GM19023 (cell line): ENCODE measurements around the gene CTCFL.
"Not testable (repeated sequence)": the region's sequence is repeated elsewhere in the genome, so short reads cannot be mapped to it uniquely, and the experiment has no call there.

Source experiments
- ATAC-seq: cut with Tn5 transposase; IDR thresholded peaks from one replicate; pipeline ENCODE4 v1.9.1; 2021; ENCODE audit warnings: mild to moderate bottlenecking, moderate library complexity; ENCODE audit not compliant: unreplicated experiment

Gene CTCFL

DNA sequence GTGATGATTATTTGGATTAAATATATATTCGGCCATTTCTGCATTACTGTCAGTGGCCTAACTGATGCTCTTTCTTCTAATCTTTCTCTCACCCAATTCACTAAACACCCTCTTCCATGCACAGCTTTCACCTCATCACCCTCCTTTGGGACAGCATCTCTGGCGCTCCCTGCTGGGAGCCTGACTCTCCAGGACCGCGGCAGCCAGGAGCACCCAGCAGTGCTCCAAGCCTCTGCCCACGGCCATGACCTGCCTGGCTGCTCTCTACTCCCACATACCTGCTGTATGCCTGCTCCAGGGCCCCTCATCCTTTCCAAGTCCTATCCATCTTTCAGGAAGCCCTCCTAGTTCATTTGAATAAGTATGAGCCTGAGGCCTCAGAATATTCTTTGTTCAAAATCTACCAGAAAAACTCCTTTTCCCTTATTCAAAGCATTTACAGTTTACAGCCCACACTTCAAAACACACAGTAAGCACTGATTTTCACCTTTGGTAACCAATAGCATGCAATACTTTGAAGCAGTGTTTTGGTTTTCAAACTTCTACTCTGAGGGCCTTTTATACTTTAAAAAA, 15.2 kb downstream of the CTCFL start:
- ATAC-seq: no peak

DNA sequence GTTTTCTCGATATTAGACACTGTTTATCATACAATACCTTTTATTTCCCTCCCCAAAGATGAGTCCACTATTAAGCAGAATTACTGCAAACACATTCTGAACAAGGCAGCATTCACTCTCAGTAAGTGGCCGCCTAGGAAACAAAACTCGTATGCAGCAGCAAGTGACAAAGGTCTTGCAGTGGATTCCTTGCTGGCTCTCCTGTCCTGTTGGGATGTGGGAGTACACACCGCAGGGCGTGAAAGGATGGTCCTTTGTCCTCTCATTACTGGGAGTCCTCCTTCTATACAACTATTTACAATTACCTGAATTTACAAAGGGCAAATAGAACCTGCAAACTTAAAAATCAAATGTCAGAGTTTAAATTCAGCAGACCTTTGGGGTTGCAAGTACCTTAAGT, 16.1 kb downstream of the CTCFL start:
- no peak for ATAC-seq

DNA sequence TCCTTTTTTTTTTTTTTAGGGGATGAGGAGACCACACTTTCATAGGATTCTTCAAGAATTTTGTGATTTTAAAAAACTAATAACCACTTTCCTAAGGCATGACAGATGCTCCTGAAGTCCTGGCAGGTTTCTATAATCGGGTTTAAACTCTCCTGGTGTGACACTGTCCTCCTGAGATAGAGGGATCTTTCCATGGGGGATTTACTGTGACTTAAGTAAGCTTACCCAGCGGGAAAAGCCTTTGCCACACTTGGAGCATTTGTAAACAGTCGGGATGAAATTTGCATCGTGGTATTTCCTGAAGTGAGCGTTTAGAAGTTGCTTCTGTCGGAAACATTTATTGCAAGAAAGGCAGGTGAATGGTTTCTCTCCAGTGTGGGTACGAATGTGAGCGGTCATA, 16.6 kb downstream of the CTCFL start:
- ATAC-seq: no peak

DNA sequence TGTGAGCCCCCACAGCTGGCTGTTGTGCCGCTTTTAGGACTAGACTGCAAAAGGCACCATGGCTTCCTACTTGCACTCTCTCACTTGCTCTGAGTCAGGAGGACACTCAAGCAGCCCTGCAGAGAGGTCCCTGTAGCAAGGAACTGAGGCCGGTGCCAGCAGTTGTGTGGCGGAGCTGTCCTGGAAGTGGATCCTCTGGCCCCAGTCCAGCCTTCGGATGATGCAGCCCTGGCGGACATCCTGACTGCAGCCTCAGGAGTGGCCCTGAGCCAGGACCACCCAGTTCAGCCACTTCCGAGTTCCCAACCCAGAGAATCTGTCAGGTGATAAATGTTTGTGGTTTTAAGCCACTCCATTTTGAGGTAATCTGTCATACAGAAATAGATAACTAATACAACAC, 17.5 kb downstream of the CTCFL start:
- ATAC-seq: no peak

DNA sequence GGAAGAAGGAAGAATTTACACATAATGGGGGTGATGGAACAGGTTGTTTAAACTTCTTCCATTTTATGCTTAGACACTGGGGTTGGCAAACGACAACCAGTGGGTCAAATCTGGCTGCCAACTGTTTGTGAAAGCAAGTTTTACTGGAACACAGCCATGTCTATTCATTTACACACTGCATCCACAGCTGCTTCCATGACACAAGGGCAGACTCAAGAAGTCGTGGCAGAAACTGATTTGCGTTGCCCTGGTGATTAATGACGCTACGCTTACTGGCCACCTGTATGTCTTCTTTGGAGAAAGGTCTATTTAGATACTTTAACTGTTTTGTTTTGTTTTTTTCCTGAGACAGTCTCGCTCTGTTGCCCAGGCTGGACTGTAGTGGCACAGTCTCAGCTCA, 19.0 kb downstream of the CTCFL start:
- ATAC-seq: no peak

DNA sequence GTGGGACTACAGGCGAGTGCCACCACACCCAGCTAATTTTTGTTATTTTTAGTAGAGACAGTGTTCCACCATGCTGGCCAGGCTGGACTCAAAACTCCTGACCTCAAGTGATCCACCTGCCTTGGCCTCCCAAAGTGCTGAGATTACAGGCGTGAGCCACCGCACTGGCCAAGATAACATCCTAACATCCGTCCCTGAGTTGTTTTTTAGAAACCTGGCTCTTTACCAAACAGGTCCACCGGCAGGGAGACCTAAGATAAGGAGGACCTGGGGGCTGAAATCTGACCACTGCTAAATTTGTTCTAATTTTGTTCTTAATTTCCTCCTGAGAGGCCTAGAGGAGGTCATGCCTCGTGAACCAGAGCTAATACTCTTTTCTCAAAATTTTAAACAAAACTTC, 20.5 kb downstream of the CTCFL start:
- ATAC-seq: no peak

DNA sequence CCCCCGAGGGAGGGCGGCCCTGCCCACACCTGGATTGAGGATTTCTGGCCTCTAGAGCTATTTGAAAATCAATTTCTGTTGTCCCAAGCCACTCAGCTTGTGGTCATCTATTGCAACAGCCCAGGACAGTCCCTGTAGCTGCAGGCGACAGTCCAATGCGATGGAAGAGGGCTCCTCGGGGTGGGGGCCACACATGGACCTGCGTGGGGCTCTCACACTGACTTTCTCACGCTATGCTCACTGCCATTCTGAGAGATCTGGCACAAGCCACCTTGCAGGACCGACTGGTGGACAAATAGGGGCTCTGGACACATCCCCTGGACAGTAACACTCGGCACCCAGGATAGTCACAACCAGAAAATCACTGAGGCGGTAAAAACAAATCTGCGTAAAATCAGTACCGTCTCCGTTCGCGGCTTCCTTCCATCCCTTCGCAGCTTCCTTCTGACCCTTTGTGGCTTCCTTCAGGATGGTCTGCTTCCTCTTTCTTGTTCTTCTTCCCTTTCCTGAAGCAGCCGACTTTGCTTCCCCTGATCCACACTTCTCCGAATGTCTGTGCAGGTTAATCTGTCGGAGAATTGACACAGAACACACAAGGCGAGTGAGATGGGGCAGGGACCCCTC, 21.8 kb downstream of the CTCFL start:
- no peak for ATAC-seq

DNA sequence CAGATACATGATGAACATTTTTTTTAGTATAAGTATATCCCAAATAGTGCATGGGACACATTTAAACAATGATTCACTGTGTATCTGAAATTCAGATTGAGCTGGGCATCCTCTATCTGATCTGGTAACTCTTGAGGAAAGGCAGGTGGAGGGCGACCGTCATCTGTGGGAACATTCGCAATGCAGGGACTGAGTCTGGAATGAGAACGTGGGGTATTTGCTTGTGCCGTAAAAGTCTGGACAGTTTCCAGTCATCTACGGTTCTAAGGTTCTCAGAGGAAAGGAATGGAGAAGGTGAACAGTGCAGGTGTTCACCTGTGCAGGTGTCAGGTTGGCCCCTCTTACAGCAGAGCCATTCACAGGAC, 22.6 kb downstream of the CTCFL start:
- ATAC-seq: no peak

DNA sequence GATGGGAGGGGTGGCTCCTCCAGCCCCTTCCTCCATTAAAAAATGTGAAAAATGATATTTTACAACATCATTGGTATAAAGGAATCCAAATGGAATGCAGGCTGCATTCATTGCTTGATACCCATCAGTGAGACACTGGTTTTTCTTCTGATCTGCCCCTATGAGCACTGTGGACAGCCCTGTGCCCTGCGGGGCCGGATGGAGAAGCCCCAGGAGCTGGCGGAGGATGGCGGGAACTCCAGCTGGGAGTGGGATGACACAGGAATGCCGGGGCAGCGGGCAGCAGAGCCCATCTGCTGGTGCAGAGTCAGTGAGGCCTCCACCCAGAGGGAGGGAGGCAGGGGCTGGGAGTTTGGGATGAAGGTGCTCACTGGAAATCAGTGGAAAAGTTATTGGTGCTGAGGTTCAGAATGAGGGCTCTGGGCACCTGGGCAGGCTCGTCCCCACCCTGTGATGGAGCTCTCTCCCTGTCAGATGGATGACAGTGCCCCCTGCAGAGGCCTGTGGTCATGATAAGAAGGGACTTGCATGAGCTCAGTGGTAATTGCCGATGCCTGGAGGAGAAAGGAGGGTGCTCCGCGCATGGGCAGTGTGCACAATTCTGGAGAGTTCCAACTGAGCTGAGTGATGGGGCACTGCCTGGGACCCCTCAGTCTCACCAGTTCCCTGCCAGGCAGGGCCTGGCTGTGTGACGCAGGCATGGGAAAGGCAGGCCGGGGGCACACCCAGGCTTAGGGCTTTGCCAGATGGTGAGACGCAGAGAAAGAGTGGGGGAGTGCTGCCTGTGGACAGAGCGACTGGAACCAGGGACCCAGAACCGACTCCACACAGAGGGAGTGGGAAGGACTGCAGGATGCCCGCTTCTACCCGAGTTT, 23.2 kb downstream of the CTCFL start:
- no peak for ATAC-seq

DNA sequence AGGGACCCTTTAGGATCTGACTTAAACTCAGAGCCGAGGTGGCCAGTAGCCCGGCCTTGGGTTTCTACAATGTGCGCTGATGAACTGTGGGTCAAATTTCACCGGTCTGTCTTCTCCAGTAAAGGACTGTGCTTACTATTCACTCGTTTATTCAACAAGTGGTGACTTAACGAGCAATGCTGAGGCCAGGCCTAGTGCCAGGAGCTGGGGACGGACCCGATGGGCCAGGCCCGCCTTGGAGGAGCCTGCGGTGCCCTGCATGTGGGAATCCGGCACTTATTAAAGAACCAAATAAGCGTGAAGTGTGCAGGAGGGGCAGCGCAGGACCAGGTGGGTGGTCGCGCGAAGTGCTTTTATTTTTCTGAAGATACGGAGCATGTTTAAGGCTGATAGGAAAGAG, 24.0 kb downstream of the CTCFL start:
- no peak for ATAC-seq

DNA sequence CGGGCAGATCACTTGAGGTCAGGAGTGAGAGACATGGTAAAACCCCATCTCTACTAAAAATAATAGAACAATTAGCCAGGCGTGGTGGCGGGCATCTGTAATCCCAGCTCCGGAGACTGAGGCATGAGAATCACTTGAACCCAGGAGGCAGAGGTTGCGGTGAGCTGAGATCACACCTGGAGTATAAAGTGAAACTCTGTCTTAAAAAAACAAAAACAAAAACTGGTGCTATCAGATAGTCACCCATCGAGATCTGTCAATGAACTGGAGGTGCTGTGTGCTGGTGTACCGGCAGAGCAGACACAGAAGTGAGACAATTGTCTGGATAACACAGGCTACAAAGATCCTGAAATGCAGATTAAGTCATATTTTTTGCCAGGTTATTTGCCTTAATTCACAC, 24.7 kb downstream of the CTCFL start:
- no peak for ATAC-seq

DNA sequence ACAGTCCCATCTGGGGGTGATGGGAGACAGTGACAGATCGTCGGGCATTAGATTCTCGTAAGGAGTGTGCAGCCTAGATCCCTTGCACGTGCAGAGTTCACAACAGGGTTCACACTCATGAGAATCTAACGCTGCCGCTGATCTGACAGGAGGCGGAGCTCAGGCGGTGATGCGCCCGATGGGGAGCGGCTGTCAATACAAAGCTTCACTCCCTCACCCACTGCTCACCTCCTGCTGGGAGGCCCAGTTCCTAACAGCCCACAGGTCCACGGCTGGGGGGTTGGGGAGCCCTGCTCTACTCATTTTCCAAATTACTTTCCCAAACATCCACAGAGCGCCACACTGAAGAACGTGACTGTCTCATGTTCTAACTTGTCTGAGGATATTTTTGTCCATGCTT, 25.3 kb downstream of the CTCFL start:
- ATAC-seq: no peak

DNA sequence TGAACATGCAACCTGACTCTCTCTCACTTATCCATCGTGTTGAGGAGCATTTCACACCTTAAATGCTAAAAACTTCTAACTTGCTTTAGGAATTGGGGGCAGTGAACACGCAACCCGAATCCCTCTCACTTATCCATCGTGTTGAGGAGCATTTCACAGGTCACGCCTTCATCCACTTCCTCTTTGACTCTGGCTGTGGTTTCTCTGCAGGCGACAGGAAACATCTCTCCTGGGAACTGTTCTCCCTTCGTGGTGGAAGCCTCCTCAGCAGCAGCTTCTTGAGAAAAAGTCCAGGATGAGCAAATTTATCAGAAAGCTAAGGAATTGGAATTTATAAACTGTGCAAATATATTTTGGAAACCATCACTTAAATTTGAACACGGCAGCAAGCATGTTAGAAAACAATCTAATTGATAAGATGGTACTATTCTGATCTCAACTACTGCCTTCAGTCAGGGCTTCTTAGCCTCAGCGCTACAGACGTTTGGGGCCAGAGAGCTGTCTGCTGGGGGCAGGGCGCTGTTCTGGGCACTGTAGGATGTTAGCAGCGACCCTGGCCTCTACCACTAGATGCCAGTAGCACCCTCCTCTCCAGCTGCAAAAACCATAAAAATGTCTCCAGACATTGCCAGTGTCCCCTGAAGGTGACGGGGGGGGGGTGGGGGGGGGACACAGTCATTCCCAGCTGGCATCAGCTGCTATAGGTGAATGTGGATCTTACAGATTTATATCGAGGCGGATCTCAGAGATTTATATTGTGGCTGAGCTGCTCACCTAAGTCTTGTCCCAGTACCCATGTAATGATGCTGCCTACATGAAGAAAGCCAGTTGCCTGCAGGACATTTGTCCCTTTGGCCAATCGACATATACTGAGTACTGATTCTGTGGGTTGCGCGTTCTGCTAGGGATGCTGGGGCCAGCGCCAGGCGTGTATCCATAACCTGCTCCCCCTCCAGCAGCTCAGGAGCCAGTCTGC, 26.2 kb downstream of the CTCFL start:
- ATAC-seq: no peak

DNA sequence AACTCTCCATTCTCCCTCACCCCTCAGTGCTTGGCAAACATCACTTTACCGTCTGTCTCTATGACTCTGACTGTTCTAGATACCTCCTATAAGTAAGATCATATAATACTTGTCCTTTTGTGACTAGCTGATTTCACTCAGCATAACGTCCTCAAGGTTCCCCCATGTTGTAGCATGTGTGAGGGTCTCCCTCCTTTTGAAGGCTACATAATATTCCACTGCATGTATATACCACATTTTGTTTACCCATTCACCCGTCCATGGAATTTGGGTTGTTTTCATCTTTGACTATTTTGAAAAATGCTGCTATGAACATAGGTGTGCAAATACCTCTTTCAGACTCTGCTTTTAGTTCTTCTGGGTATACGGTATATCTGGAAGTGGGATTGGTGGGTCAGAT, 28.3 kb downstream of the CTCFL start:
- ATAC-seq: no peak

DNA sequence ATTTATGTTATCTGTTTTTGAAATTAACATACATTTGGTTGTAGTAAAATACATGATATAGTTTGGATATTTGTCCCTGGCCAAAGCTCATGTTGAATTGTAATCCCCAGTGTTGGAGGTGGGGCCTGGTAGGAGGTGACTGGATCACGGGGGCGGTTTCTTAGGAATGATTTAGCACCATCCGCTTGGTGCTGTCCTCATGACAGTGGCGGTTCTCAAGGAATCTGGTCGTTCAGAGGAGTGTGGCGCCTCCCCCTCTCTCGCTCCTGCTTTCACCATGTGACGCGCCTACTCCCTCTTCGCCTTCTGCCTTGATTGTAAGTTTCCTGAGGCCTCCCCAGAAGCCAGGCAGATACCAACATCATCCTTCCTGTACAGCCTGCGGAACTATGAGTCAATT, 29.0 kb downstream of the CTCFL start:
- ATAC-seq: no peak

DNA sequence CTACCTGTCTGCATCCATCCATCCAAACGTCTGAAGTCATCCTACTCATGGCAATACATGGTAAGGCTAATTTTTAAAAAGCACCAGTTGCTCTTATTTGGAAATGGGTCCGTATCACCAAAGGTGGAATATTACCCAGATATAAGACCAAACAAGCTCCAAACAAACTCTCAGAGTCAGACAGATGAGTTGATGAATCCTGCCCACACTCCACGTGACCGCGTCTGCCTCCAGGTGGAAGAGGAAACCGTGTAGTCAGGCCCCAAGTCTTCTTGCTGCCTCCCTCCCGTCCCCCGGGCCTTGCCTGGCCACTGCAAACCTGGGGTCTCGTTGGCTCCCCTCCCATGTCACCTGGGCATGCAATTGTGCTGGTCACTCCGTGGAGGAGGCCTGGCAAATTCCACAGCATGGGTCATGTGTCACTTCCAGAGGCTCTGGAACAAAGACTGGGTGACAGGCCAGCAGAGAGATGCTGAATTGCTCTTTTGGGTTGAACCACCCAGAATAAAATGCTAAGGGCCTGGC, 31.8 kb downstream of the CTCFL start:
- ATAC-seq: no peak

DNA sequence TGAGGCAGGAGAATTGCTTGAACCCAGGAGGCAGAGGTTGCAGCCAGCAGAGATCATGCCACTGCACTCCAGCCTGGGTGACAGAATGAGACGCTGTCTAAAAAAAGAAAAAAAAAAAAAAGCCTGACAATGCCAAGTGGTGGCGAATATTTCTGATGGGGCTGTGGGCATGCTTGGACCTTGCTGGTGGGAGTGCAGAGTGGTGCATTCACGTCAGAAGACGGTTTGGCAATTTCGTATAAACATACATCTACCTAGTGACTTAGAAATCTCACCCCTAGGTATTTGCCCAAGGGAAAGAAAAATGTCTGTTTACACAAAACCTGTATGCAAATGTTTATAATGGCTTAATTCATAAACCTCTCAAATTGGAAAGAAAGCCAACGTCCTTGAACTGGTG, 33.6 kb downstream of the CTCFL start:
- ATAC-seq: no peak

DNA sequence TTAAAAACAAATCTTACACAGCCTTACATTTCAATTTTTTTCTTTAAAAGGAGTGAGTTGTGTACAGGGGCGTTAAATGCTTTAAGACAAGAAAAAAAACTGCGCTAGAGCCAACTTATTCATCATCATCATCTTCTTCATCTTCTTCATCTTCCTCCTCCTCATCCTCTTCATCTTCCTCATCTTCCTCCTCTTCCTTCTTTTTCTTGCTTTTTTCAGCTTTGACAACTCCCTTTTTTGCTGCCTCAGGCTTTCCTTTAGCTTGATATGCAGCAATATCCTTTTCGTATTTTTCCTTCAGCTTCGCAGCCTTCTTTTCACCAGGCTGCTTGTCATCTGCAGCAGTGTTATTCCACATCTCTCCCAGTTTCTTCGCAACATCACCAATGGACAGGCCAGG, 36.7 kb downstream of the CTCFL start:
- ATAC-seq: not testable (repeated sequence)

DNA sequence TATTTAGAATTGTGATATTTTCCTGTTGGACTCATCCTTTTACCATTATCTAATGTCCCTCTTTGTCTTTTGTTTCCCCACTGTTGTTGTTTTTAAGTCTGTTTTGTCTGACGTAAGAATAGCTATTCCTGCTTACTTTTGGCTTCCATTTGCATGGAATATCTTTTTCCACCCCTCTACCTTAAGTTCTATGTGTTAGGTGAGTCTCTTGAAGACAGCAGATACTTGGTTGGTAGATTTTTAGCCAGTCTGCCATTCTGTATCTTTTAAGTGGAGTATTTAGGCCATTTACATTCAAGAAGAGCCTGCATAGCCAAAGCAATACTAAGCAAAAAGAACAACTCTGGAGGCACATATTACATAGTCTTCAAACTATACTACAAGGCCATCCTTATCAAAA, 39.2 kb downstream of the CTCFL start:
- ATAC-seq: no peak

DNA sequence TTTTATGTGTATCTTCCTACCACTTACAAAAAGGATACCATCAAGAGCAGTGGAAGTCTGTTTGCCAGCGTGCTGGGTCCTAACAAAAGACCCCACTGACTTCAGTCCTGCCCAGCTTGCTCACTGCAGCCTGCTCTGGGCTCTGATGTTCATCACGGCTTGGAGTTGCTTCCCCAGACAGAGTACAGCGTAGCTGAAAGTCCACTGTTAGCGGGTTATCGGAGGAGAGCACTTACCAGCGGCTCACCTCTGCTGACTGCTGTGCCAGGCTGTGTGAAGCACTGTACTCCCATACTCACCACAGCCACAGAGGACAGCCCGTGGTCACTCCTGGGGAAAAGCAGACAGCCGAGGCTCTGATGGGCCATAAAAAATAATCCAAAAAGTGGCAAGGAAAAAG, 40.2 kb downstream of the CTCFL start:
- no peak for ATAC-seq
